Stimulated activated CD4-positive, alpha-beta T cell treated with anti-CD3 and anti-CD28 coated beads, Interleukin-15, amount 100 ng/mL, for 48 hours (primary cell): ENCODE measurements around the gene STARD13.

Experiments
- DNase-seq, 2 donors: peaks; one replicate each; pipeline ENCODE4 v3.0.0-alpha.2; 2020; ENCODE audit warnings: low read depth in 2 of 2

The STARD13 gene

GRCh38 chr13:33111414-33112110 lies 174.0 kb downstream of the STARD13 start:
- DNase-seq: no peak

DNA sequence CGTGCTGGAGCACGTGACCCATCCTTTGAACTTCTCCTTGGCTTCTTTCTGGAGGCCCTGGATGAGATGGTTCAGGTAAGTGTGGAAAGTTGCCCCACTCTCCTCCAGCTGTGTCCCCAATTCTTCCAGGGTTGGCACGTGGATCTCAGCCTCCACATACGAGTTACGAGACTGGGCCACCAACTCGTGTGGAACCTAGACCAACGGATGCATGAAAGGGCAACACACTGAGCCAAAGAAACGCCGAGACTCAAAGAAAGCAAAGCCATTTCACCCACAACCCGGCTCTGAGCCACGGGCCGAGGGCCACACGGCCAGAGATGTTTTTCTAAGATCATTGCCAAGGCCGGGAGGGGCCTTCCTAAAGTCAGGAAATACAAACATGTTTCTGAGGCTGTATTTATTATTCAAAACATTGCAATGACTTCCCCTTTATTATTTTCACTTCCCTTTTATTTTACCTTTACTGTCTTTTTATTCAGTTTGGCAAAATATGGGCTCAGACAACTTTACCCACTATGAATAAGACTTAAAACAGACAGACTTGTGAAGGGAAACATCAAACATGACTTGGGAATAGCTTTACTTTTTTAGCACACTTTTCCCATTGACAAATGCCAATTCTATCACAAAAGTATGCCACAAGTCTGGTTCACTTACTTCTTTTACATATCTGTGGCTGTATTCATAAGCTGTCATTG lies 174.7 kb downstream of the STARD13 start:
- no peak for DNase-seq

DNA sequence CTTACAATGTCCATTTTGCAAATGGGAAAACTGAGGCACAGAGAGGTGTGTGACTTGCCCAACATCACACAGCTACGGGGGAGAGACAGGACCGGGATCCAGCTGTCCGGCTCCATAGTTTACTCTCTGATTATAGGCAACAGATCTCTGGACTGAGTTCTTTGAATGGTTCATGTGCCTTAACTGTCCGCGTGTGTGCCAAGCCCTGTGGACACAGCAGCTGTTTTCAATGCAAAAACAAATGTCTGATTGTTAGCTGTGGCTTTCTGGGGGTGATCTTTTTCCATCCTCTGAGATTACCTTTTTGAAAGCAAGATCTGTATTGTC lies 175.2 kb downstream of the STARD13 start:
- no peak for DNase-seq

DNA sequence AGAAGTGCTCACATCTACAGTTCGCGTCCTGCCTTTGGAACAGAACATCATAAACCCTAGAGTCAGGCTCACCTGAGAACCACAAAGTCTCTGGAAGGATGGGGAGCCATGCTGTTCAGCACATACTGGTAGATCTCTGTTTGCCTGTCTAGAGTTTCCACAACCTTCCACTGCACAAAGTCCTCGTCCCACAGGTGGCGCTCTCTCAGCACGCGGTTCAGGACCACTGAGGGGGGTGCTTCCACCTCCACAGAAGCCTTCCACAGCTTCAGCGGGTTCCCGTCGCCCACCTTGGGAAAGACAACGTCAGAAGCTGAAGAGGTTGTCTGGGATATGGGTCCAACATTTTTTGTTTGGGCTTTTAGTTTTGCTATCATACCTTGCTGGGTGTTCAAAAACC lies 175.8 kb downstream of the STARD13 start:
- DNase-seq: no peak

- no peak for DNase-seq
These were observed 176.3 kb downstream of the STARD13 start for GRCh38 chr13:33109271-33109697.

DNA sequence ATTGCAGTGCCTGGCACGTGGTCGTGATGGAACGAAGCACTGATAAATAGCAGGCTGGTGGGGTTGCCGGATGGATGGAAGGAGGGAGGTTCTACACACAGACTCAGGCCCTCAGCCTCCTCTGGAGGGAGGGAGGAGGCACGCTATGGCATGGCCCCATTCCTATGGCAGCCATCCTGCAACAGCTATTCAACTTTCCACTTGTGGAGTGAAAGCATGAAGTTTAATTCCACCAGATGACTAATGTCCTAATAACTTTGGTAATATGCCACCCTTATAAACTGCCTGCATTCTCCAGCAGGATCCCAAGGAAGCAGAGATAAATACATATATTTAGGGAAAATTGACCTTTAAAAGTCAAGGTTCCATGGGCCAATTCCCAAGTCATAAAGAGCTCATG lies 176.9 kb downstream of the STARD13 start:
- DNase-seq: no peak

DNA sequence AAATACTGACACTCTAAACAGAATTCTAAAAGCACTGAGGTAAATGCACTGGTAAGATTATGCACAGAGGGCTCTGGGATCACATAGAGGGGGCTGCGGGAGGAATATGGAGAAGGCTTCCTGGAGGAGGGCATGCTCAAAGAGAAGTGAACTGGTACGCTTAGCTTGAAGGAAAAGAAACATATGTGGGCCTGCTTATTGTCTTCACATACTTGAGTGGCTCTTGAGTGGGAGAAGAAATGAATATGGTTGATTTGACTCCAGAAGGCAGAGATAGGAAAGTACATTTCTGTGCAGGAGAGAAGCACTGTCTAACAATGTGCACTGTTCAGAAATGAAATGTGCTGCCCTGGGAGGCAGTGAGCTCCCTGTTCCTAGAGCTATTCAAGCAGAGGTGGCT lies 178.2 kb downstream of the STARD13 start:
- no peak for DNase-seq

DNA sequence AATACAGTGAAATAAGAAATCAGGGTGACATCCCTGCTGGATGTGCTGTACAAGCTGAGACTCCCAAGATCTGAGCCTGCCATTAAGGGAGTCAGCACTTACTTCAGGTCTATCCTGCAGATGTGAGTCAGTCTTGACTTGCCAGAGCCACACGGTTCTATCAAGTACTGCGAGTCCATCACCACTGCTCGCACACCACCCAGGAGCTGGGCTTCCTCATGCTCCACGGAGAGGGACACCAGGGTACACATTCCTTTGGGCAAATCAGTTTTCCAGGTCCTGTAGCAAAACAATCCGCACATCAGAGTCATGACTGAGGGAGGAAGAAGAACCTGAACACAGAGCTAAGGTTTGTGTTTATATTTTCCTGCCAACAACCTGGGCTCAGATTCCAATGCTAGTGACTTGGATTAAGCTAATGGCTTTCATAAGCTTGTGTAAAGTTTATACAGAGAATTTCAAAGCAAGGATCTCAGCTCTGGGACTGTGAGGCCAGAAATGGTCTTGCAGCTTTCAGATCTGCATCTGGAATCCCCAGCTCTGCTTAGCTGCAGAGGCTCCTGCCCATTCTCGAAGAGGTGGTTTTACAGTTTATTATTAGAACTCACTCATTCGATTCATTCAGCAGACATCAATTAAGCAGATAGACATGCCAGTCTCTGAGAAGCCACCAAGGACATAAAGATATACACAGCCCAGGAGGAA lies 178.7 kb downstream of the STARD13 start:
- DNase-seq: no peak

DNA sequence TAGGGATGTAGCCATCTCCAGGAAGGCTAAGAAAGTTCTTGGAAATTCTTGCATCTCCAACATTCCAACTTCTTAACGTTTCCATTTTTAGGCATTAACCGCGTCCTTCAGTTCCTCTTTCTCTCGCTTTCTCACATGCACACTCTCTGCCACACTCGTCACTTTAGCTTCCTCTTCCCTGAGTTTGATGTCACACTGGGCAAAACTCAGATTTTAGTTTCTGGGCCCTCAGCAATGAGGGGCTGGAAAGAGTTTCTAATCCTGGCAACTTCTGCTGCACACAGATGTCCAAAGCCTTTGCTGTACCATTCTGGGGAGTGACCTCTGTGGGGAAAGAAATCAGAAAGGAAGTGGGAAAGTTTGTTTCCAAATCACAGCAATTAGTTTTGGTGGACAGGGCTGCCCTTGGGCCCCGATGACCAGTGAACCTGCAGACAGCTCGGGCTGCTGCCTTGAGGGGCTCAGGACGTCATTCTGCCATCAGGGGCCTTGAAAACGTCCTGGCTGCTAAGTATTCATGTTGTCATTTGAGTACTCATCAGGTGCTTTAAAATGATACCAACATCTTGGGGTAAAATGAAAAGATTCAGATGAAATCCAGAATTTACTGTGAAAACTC lies 180.1 kb downstream of the STARD13 start:
- no peak for DNase-seq

DNA sequence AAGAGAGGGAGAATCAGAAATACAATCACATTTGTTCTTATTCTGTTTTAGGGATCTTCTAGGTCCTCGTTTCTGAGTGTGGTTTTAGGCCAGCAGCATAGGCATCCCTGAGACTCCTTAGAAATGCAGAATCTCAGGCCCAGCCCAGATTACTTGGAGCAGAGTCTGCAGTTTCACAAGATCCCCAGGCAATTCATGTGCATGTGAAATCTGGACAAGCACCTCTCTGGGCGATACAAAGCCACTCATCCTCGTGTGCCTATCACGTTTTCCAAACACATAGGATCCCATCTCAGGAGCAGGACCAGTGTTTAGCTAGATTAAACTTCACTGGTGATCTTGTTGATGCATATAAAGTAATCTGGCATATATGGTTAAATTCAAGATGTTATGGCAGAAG lies 182.1 kb downstream of the STARD13 start:
- no peak for DNase-seq

DNA sequence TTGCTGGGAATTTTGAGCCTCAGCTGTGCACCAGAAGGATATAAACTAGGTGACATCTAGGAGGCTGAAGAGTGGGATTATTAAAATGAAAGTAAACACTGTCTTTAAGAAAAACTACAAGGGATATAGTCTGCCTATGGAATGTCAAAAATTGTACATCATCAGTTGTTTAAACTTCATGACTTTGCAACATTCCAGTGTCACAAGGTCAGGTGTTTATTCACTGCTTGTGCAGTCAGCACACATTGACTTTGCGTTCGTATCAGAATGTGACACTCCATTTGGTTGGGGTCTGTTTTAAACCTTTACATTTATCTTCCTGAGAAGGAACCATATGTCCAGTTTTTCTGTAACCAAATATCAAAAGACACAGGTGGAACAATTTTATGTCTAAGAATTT lies 183.7 kb downstream of the STARD13 start:
- no peak for DNase-seq

DNA sequence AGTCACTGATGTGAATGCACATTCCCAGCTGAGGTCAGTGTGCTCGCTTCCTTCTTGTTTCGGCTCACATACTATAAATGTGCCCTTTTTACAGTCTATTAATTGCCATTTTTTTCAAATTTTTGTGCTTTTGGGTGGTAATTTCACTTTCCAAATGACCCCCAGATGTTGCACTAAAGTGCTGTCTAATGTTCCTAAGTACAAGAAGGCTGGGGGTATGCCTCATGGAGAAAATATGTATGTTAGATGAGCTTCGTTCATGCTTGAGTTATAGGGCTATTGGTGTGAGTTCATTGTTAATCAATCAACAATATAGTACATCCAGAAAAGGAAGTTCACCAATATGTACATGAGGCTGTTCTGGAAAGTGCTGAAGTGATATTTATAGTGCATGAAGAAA lies 184.7 kb downstream of the STARD13 start:
- DNase-seq: no peak

DNA sequence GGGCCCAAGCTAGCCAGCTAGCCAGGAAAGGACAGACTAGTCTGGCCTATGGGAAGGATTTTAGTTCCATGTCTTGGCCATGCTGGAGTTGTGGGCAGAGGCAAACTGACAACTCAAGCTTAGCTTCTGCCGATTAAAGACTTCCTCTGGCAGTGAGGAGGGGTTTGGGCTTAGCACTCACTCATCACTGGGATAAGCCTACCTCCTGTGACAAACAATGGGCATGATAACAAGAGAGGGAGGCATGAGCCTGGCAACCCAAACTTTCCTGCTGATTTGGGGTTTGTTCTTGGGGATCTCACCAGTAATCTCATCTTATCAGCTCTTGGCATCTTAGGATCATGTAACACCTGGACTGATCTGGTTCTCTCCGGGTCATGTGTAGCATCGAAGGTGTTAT lies 185.7 kb downstream of the STARD13 start:
- no peak for DNase-seq

DNA sequence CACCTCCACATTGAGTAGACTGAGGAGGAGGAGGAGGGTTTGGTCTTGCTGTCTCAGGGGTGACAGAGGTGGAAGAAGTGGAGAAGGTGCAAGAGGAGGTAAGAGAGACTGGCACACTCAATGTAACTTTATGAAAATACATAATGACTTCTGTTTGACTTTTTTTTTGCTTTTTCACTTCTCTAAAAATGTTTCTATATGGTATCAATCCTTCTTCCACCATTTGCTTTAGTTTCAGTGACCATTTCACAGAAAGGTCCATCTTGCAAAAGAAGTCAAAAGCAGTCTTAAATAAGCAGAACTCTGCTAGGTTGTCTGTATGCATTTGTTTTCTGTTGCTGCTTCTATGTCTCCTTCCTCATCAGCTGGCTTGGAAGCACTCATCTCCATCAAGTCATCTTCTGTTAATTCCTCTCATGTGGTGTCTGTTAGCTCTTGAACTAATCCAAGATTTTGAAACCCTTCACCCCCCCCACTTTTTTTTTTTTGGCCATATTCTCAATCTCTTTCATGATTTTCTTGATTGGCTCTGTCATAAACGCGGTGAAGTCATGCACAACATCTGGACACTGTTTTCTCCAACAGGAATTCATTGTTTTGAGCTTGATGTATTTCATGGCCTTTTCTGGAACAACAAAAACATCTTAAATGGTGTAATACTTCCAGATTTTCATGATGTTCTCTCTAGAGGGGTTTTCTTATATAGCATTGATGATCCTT lies 188.5 kb downstream of the STARD13 start:
- DNase-seq: no peak

GRCh38 chr13:33092073-33092987 lies 193.2 kb downstream of the STARD13 start:
- DNase-seq: no peak

- DNase-seq: no peak
These were observed 194.2 kb downstream of the STARD13 start for GRCh38 chr13:33091415-33091774.

DNA sequence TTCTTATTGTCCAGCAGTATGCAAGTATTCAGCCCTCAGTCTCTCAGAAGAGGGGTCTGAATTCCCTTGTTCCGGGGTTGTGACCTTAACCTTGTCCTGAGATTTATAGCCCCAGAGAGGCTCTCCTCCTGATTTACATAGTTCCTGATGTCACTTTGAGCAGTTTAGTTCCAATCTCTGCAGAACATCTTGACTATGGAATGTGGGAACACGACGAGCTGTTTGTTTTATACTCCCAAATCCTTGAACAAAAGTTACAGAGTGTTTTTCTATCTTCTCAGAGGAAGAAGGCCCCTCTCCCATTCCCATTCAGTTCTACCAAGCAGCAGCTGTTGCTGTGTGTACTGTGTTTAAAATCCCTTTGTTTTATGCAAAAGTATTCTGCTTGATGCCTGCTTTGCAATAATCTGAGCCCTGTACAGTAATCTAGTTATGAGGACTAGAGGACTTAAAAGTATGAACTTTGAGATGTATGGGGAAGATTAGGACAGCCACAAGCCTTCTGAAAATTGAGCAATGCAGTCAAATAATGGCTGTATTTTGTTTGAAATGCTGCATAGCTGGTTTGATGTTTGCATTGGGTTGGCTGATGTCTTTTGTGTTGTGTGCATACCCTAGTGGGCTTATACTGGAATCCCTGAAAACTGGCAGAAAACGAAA lies 194.7 kb downstream of the STARD13 start:
- DNase-seq: no peak

DNA sequence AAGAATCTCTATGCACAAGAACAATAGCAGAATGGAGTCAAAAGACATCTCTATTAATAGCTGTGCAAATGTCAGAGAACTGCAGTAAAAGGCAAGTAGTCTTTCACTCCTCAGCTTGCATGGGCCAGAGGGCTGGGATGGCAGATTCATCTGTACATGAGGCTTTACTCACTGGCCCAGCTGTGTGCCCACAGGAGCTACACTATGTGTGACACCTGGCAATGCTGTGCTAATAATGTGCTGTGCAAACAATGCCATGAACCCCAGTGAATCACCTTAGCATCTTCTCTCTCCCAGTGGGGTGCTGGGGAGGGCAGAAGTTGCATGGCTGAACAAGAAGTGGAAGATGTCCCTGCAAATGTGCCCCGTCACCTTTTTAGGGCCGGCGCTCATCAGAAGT lies 196.2 kb downstream of the STARD13 start:
- no peak for DNase-seq

GRCh38 chr13:33087790-33088189 lies 197.8 kb downstream of the STARD13 start:
- no peak for DNase-seq

GRCh38 chr13:33087091-33087490 lies 198.5 kb downstream of the STARD13 start:
- DNase-seq: no peak
